HCT116 (cell line): ENCODE measurements around the gene PDGFD. TPM values are rescaled to one million over a fixed set of nuclear protein-coding genes. Genes with fewer than 3 reads are reported as not detected.

Experiments used
- ATAC-seq: fragments of 200-7000 bp; cut with Tn5 transposase; 2 replicates; pipeline ENCODE4 v1.9.1; 2020; ENCODE audit warnings: mild to moderate bottlenecking, moderate library complexity
- BruUV-seq: library from RNA; stranded (reverse); fragments of 400-500 nt; replicated peaks from 2 replicates; lab custom pipeline; 2021; lab: Mats Ljungman, UMichigan
- CTCF ChIA-PET: fragments of 300-600 bp; sonication (Branson Sonifier 250); formaldehyde crosslinking; loops from one replicate; lab custom pipeline; 2021; ENCODE audit warnings: antibody characterized with exemption; lab: Charles Lee
- POLR2A ChIA-PET: fragments of 300-600, 350-600 bp; sonication (Branson Sonifier 250); formaldehyde crosslinking; loops from one replicate; lab custom pipeline; 2021; ENCODE audit warnings: antibody characterized with exemption; lab: Charles Lee
- RAD21 ChIA-PET, 2 experiments: fragments of 300-600 bp; sonication (Branson Sonifier 250); formaldehyde crosslinking; loops; one replicate each; lab custom pipeline; 2023; ENCODE audit warnings: low total read pairs in 2 of 2; ENCODE audit not compliant: uncharacterized antibody in 2 of 2, unreplicated experiment in 2 of 2, low non-redundant PET in 1 of 2; lab: Charles Lee
- DNase-seq: peaks from one replicate; pipeline ENCODE4 v3.0.0-alpha.2; 2010; ENCODE audit warnings: low read depth, low spot score
- H2AFZ ChIP-seq: fragments of 200-600 bp; shearing (Covaris generic), sonication (generic); 2 replicates; pipeline ENCODE4 v1.6.1; 2017; ENCODE audit warnings: low read depth, mixed run types, mixed read lengths, antibody characterized with exemption, low read length; ENCODE audit not compliant: poor library complexity, severe bottlenecking
- H3K27ac ChIP-seq: 2 replicates; pipeline ENCODE4 v1.5.1; 2012; ENCODE audit warnings: low read depth, low read length
- H3K27me3 ChIP-seq: fragments of 200-600 bp; sonication (generic); 2 replicates; pipeline ENCODE4 v1.6.1; 2016; ENCODE audit warnings: mixed run types, low read length, mixed read lengths; ENCODE audit not compliant: insufficient read depth
- H3K36me3 ChIP-seq, 2 experiments: fragments of 200-500 bp in 1 of 2; fragments of 200-600 bp in 1 of 2; sonication (Bioruptor generic) in 1 of 2; sonication (generic) in 1 of 2; 2 replicates each; pipeline versions ENCODE4 v1.5.1 to v1.6.1; 2014 to 2016; ENCODE audit warnings: low read length in 2 of 2, inconsistent platforms in 1 of 2, mixed read lengths in 1 of 2, mixed run types in 1 of 2; ENCODE audit not compliant: insufficient read depth in 2 of 2, control insufficient read depth in 1 of 2
- H3K4me1 ChIP-seq, 2 experiments: fragments of 200-600 bp in 1 of 2; sonication (generic) in 1 of 2; 2 replicates each; pipeline versions ENCODE4 v1.5.1 to v1.6.1; 2012 to 2017; ENCODE audit warnings: low read length in 2 of 2, inconsistent platforms in 1 of 2, mild to moderate bottlenecking in 1 of 2, mixed read lengths in 1 of 2, mixed run types in 1 of 2, moderate library complexity in 1 of 2; ENCODE audit not compliant: insufficient read depth in 2 of 2, control insufficient read depth in 1 of 2
- H3K4me2 ChIP-seq: fragments of 200-600 bp; sonication (generic); 2 replicates; pipeline ENCODE4 v1.6.1; 2017; ENCODE audit warnings: mixed run types, low read length, mixed read lengths
- H3K4me3 ChIP-seq, 2 experiments: fragments of 200-600 bp in 1 of 2; sonication (generic) in 1 of 2; replicated peaks in 1 of 2; 2 replicates each; pipeline ENCODE4 v1.5.1; 2011 to 2016; ENCODE audit warnings: low read length in 2 of 2, control low read depth in 1 of 2, low read depth in 1 of 2, mild to moderate bottlenecking in 1 of 2, mixed read lengths in 1 of 2, mixed run types in 1 of 2
- H3K79me2 ChIP-seq: fragments of 200-600 bp; sonication (generic); 2 replicates; pipeline ENCODE4 v1.6.1; 2017; ENCODE audit warnings: mild to moderate bottlenecking, mixed run types, low read length, moderate library complexity, mixed read lengths; ENCODE audit not compliant: insufficient read depth
- H3K9ac ChIP-seq: fragments of 200-600 bp; sonication (generic); 2 replicates; pipeline ENCODE4 v1.6.1; 2016; ENCODE audit warnings: low read length, mixed read lengths
- H3K9me2 ChIP-seq: fragments of 200-600 bp; sonication (generic), shearing (Covaris generic); 2 replicates; pipeline ENCODE4 v1.6.1; 2017; ENCODE audit warnings: mixed run types, mild to moderate bottlenecking, moderate library complexity; ENCODE audit not compliant: insufficient read depth
- H3K9me3 ChIP-seq, 2 experiments: fragments of 200-500 bp in 1 of 2; fragments of 200-600 bp in 1 of 2; sonication (Bioruptor generic) in 1 of 2; sonication (generic) in 1 of 2; 2 replicates each; pipeline ENCODE4 v1.6.1; 2014 to 2017; ENCODE audit warnings: low read length in 2 of 2, mixed read lengths in 2 of 2, inconsistent platforms in 1 of 2, low read depth in 1 of 2, mild to moderate bottlenecking in 1 of 2, mixed run types in 1 of 2, moderate library complexity in 1 of 2; ENCODE audit not compliant: control insufficient read depth in 1 of 2, insufficient read depth in 1 of 2
- H4K20me1 ChIP-seq: fragments of 200-600 bp; sonication (generic), shearing (Covaris generic); 2 replicates; pipeline ENCODE4 v1.6.1; 2017; ENCODE audit warnings: mixed run types, mild to moderate bottlenecking, moderate library complexity; ENCODE audit not compliant: insufficient read depth
- ELF1 ChIP-seq: IDR thresholded peaks from 2 replicates; pipeline ENCODE4 v1.6.1; 2012; ENCODE audit warnings: low read depth, borderline replicate concordance
- POLR2A ChIP-seq: IDR thresholded peaks from 2 replicates; pipeline ENCODE4 v1.7.0; 2011; ENCODE audit warnings: borderline replicate concordance; ENCODE audit not compliant: insufficient read depth, insufficient read length; ENCODE audit errors: extremely low read depth
- SIN3A ChIP-seq: IDR thresholded peaks from 2 replicates; pipeline ENCODE4 v1.6.1; 2012; ENCODE audit warnings: low read depth
- SP1 ChIP-seq: IDR thresholded peaks from 2 replicates; pipeline ENCODE4 v1.6.1; 2012; ENCODE audit warnings: low read depth
- TCF7L2 ChIP-seq: IDR thresholded peaks from 2 replicates; pipeline ENCODE4 v1.7.0; 2011; ENCODE audit warnings: borderline replicate concordance, inconsistent platforms; ENCODE audit not compliant: insufficient read depth, insufficient read length; ENCODE audit errors: extremely low read depth
- YY1 ChIP-seq: IDR thresholded peaks from 2 replicates; pipeline ENCODE4 v1.6.1; 2011; ENCODE audit warnings: low read length, low read depth, moderate library complexity, mild to moderate bottlenecking; ENCODE audit not compliant: insufficient replicate concordance; ENCODE audit errors: extremely low read depth
- intact Hi-C: fragments of 100-400 bp; cut with micrococcal nuclease; formaldehyde crosslinking; loops from 2 replicates; pipeline ENCODE4 v1.10.0; 2022
- total RNA-seq: library from RNA; stranded (reverse); gene quantifications from one replicate; pipeline ENCODE4 v1.2.1, GENCODE V29; 2021; ENCODE audit not compliant: unreplicated experiment
- TF ChIP-seq, protein P1 (sequence below): IDR thresholded peaks from 2 replicates; pipeline ENCODE4 v1.6.1; 2011; ENCODE audit warnings: mild to moderate bottlenecking, low read length, moderate library complexity; ENCODE audit not compliant: insufficient replicate concordance; ENCODE audit errors: extremely low read depth
- TF ChIP-seq, protein P2 (sequence below): IDR thresholded peaks from 2 replicates; pipeline ENCODE4 v1.6.1; 2012

The PDGFD gene
- total RNA-seq, 1 experiment from 2014 or later = 0.34 TPM

DNA sequence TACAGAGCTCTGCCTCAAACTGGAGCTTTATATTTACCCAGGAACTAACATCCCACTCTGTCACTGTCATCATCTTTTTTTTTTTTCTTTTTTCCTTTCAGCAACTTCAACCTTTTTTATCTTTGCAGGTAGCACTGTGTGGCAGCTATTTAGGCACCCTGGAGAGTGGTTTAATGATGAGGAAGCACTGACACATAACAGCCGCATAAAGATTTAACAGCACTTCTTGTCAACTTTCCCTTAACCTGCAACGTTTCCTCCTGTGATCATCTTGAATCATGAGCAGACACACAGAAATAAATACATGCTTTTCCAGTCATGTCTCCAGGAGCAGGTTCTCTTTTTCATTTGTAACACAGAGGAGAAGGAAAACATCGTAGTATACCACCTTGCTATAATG, 34.8 kb downstream of the PDGFD start (continued):
- TF ChIP-seq TCF7L2 (no peak), ELF1 (no peak), YY1 (no peak), SIN3A (no peak), POLR2A (no peak)
- TF ChIP-seq, protein P1, sequence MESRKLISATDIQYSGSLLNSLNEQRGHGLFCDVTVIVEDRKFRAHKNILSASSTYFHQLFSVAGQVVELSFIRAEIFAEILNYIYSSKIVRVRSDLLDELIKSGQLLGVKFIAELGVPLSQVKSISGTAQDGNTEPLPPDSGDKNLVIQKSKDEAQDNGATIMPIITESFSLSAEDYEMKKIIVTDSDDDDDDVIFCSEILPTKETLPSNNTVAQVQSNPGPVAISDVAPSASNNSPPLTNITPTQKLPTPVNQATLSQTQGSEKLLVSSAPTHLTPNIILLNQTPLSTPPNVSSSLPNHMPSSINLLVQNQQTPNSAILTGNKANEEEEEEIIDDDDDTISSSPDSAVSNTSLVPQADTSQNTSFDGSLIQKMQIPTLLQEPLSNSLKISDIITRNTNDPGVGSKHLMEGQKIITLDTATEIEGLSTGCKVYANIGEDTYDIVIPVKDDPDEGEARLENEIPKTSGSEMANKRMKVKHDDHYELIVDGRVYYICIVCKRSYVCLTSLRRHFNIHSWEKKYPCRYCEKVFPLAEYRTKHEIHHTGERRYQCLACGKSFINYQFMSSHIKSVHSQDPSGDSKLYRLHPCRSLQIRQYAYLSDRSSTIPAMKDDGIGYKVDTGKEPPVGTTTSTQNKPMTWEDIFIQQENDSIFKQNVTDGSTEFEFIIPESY = no peak

DNA sequence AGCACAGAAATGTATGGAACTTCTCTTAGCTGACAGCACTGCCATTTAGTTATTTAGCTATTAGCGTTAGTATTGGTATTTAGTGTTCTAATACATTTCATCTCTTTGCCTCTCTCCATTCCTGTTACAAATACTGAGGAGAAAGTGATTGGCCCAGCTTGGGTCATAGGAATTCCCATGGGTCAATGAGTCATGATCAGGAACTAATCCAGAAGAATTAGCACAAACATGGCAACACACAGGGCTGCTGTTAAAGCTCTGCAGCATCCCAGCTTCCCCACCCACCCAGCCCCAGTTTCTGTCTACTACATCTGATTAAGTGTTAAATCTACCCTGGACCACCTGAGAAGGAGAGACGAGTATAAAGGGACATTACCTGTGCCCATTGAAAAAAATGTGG, 36.1 kb downstream of the PDGFD start:
- ChIA-PET RAD21 (no interaction called here), POLR2A (no interaction called here), CTCF (no interaction called here)
- no peak overlapping the region for H3K4me3 ChIP-seq
- no peaks in the 10 kb centered on the region for H3K27me3 ChIP-seq
- H2AFZ ChIP-seq = no peak overlapping the region
- no peak overlapping the region for H3K4me2 ChIP-seq
- intact Hi-C loops = no loop called here
- no peak for ATAC-seq
- no peaks in the 10 kb centered on the region for H3K9me2 ChIP-seq
- no peaks in the 10 kb centered on the region for H3K79me2 ChIP-seq
- TF ChIP-seq, protein P2, sequence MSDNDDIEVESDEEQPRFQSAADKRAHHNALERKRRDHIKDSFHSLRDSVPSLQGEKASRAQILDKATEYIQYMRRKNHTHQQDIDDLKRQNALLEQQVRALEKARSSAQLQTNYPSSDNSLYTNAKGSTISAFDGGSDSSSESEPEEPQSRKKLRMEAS = no peak
- no peak for TF ChIP-seq SP1
- no peak for DNase-seq
- no peak overlapping the region for H3K27ac ChIP-seq
- no peaks in the 10 kb centered on the region for H4K20me1 ChIP-seq
- H3K9ac ChIP-seq = no peak overlapping the region
- H3K9me3 ChIP-seq = no peaks in the 10 kb centered on the region
- BruUV-seq = no TSS peak
- H3K36me3 ChIP-seq = no peaks in the 10 kb centered on the region
- no peaks in the 10 kb centered on the region for H3K4me1 ChIP-seq
